PC-9 (cell line): Measurements from ENCODE around the gene LMAN1L. TPM values are rescaled to one million over a fixed set of nuclear protein-coding genes. Genes with fewer than 3 reads are reported as not detected.

Experiments
- BruUV-seq: library from RNA; stranded (reverse); fragments of 400-500 nt; replicated peaks from 2 replicates; lab custom pipeline; 2021; lab: Mats Ljungman, UMichigan
- CTCF ChIA-PET: fragments of 300-600 bp; sonication (Branson Sonifier 250); formaldehyde crosslinking; loops from one replicate; lab custom pipeline; 2022; ENCODE audit warnings: antibody characterized with exemption; lab: Charles Lee
- POLR2A ChIA-PET: fragments of 300-600 bp; sonication (Branson Sonifier 250); formaldehyde crosslinking; loops from one replicate; lab custom pipeline; 2022; ENCODE audit warnings: antibody characterized with exemption; ENCODE audit not compliant: unreplicated experiment; lab: Charles Lee
- DNase-seq, 2 experiments: peaks; one replicate each; pipeline versions ENCODE4 v3.0.0 to v3.0.0-alpha.2; 2015 to 2022; ENCODE audit warnings: mixed read lengths in 1 of 2
- H2AFZ ChIP-seq: fragments of 200-600 bp; sonication (generic); 2 replicates; pipeline ENCODE4 v1.8.1; 2017; ENCODE audit warnings: antibody characterized with exemption
- H3F3A ChIP-seq: fragments of 200-600 bp; sonication (generic); 2 replicates; pipeline ENCODE4 v1.8.1; 2017; ENCODE audit warnings: antibody characterized with exemption, mild to moderate bottlenecking, low read depth; ENCODE audit not compliant: insufficient read depth
- H3K27ac ChIP-seq: fragments of 200-600 bp; sonication (generic); 2 replicates; pipeline ENCODE4 v1.6.1; 2016; ENCODE audit warnings: mixed run types
- H3K27me3 ChIP-seq: fragments of 200-600 bp; sonication (generic); 2 replicates; pipeline ENCODE4 v1.6.1; 2016; ENCODE audit warnings: low read depth, mixed run types; ENCODE audit not compliant: insufficient read depth
- H3K36me3 ChIP-seq: fragments of 200-600 bp; sonication (generic); 2 replicates; pipeline ENCODE4 v1.6.1; 2016; ENCODE audit warnings: low read depth, mixed run types
- H3K4me1 ChIP-seq: fragments of 200-600 bp; sonication (generic); replicated peaks from 2 replicates; pipeline ENCODE4 v1.6.1; 2016; ENCODE audit warnings: mixed run types; ENCODE audit not compliant: insufficient read depth
- H3K4me2 ChIP-seq: fragments of 200-600 bp; sonication (generic); 2 replicates; pipeline ENCODE4 v1.6.1; 2017; ENCODE audit warnings: mixed run types
- H3K4me3 ChIP-seq: fragments of 200-600 bp; sonication (generic); 2 replicates; pipeline ENCODE4 v1.6.1; 2016; ENCODE audit warnings: mixed run types
- H3K79me2 ChIP-seq: fragments of 200-600 bp; sonication (generic); 2 replicates; pipeline ENCODE4 v1.6.1; 2017; ENCODE audit warnings: low read depth, mixed run types
- H3K9me2 ChIP-seq: fragments of 200-600 bp; sonication (generic); 2 replicates; pipeline ENCODE4 v1.8.1; 2017; ENCODE audit warnings: mild to moderate bottlenecking; ENCODE audit not compliant: insufficient read depth
- H3K9me3 ChIP-seq: fragments of 200-600 bp; sonication (generic); 2 replicates; pipeline ENCODE4 v1.8.1; 2016; ENCODE audit warnings: low read depth; ENCODE audit not compliant: insufficient read depth
- H4K20me1 ChIP-seq: fragments of 200-600 bp; sonication (generic); 2 replicates; pipeline ENCODE4 v1.8.1; 2017; ENCODE audit not compliant: insufficient read depth
- EZH2 ChIP-seq: fragments of 200-600 bp; sonication (generic); IDR thresholded peaks from 2 replicates; pipeline ENCODE4 v1.8.0; 2017; ENCODE audit warnings: antibody characterized with exemption, low read depth
- intact Hi-C: fragments of 100-400 bp; cut with micrococcal nuclease; formaldehyde crosslinking; loops from one replicate; pipeline ENCODE4 v1.10.0; 2022; ENCODE audit not compliant: unreplicated experiment
- total RNA-seq: library from RNA; stranded (reverse); gene quantifications from 2 replicates; pipeline ENCODE4 v1.2.3, GENCODE V29; 2021
- TF ChIP-seq, protein P1 (sequence below): fragments of 200-600 bp; sonication (generic); conservative IDR thresholded peaks from 2 replicates; pipeline ENCODE4 v1.6.1; 2017; ENCODE audit warnings: mixed run types, antibody characterized with exemption, mild to moderate bottlenecking, moderate library complexity

LMAN1L gene
- total RNA-seq, 1 experiment from 2014 or later: not detected

DNA sequence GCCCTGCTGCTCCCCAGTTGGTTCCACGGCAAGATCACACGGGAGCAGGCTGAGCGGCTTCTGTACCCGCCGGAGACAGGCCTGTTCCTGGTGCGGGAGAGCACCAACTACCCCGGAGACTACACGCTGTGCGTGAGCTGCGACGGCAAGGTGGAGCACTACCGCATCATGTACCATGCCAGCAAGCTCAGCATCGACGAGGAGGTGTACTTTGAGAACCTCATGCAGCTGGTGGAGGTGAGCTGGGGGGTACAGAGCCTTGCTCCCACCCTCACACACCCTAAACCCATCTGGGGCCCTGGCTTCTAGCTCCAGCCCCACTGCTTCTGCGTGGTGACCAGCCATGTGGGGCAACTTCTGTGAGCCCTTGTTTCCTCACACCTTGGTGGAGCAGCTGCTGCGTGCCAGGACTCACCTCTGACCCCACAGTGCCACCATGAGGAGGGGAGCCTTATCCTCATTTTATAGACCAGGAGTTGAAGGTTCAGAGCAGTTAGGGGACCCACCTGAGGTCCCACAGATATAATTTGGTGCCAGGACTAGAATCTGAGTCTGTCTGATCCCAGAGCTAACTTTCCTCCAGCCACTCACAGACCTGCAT lies 13.3 kb upstream of the LMAN1L start:
- Histone ChIP-seq H3K36me3 (no peaks in the 10 kb centered on the region), H3K27ac (no peak overlapping the region), H3K4me1 (0 out of 2 replicates have a peak, but pooled peaks cover 8% of the 10 kb centered on the region), H3K79me2 (no peaks in the 10 kb centered on the region), H3F3A (peaks cover 5% of the 10 kb centered on the region; the same call in 1 of the 2 replicates), H3K4me2 (no peak overlapping the region), H3K4me3 (no peak overlapping the region), H2AFZ (no peak overlapping the region), H3K27me3 (no peaks in the 10 kb centered on the region), H3K9me2 (no peaks in the 10 kb centered on the region), H3K9me3 (no peaks in the 10 kb centered on the region), H4K20me1 (peaks cover 13% of the 10 kb centered on the region)
- TF ChIP-seq, protein P1, sequence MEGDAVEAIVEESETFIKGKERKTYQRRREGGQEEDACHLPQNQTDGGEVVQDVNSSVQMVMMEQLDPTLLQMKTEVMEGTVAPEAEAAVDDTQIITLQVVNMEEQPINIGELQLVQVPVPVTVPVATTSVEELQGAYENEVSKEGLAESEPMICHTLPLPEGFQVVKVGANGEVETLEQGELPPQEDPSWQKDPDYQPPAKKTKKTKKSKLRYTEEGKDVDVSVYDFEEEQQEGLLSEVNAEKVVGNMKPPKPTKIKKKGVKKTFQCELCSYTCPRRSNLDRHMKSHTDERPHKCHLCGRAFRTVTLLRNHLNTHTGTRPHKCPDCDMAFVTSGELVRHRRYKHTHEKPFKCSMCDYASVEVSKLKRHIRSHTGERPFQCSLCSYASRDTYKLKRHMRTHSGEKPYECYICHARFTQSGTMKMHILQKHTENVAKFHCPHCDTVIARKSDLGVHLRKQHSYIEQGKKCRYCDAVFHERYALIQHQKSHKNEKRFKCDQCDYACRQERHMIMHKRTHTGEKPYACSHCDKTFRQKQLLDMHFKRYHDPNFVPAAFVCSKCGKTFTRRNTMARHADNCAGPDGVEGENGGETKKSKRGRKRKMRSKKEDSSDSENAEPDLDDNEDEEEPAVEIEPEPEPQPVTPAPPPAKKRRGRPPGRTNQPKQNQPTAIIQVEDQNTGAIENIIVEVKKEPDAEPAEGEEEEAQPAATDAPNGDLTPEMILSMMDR: no peak
- no peak for TF ChIP-seq EZH2
- ChIA-PET POLR2A (no interaction called here), CTCF (interaction anchor here (0.8 to 1.2 kb wide), 3 partner anchors 16 to 28 kb away, joined by 3 to 5 read pairs (median 3); no protein-coding TSS in a partner anchor)
- no TSS peak for BruUV-seq
- DNase-seq: no peak
- intact Hi-C loops: no loop called here

DNA sequence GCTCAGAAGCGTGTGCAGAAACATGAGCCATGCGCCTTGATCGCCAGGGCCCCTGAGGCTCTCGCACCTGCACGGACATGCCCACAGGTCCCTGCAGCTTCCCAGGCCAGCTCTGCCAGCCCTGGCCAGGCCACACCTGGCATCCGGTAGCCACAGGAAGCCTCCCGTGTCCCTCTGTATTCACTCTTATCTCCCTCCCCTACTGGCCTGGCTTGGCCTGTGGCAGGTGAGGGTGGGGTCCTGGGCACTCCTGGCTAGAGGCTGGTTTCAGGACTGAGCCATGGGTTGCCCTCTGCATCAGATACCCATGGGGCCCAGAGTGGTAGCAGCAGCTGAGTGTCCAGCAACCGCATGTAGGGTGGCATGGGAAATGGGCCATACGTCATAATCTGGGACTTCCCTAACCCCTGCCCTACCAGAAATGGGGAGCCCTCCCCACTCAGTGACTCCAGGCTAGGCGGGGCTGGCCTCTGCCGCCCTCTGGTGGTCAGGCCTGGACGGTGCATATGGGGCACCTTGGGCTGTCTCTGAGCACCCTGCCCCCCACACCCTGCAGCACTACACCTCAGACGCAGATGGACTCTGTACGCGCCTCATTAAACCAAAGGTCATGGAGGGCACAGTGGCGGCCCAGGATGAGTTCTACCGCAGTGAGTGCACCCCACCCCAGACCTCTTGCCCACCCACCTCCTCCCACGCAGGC lies 12.6 kb upstream of the LMAN1L start:
- peak; percentile 63 to 89 for DNase-seq
- Histone ChIP-seq H3K9me3 (no peaks in the 10 kb centered on the region), H3K27me3 (no peaks in the 10 kb centered on the region), H3K9me2 (no peaks in the 10 kb centered on the region), H2AFZ (no peak overlapping the region), H3K4me3 (no peak overlapping the region), H3F3A (peaks cover 5% of the 10 kb centered on the region; the same call in 1 of the 2 replicates), H3K79me2 (no peaks in the 10 kb centered on the region), H3K36me3 (no peaks in the 10 kb centered on the region), H3K4me2 (no peak overlapping the region), H4K20me1 (peaks cover 13% of the 10 kb centered on the region), H3K4me1 (0 out of 2 replicates have a peak, but pooled peaks cover 8% of the 10 kb centered on the region), H3K27ac (no peak overlapping the region)
- ChIA-PET CTCF (interaction anchor here (0.8 to 1.2 kb wide), 3 partner anchors 17 to 29 kb away, joined by 3 to 5 read pairs (median 3); no protein-coding TSS in a partner anchor), POLR2A (no interaction called here)
- no TSS peak for BruUV-seq
- intact Hi-C loops: loop anchor here (1.0 to 2.0 kb wide), 2 partner anchors 17 to 29 kb away; partner anchors contain the start of gene CSK
- TF ChIP-seq EZH2: no peak
- TF ChIP-seq, protein P1: peak; percentile 96

DNA sequence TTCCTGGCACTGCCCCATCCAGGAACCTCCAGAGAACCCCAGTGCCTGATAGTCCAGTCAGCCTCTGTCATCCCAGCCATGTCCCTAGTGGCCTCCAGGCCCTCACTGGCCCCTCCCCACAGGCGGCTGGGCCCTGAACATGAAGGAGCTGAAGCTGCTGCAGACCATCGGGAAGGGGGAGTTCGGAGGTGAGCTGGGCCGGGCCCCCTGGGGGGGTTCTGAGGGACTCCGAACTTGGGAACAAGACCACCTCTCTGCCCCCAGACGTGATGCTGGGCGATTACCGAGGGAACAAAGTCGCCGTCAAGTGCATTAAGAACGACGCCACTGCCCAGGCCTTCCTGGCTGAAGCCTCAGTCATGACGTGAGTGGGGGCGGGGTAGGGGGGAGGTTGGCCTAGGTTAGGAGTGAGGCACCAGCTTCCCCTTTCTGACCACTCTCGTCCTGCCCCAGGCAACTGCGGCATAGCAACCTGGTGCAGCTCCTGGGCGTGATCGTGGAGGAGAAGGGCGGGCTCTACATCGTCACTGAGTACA lies 12.0 kb upstream of the LMAN1L start:
- no peak for DNase-seq
- H3K9me3 ChIP-seq: no peaks in the 10 kb centered on the region
- H3K27me3 ChIP-seq: no peaks in the 10 kb centered on the region
- TF ChIP-seq EZH2: no peak
- TF ChIP-seq, protein P1: no peak
- H2AFZ ChIP-seq: no peak overlapping the region
- no peak overlapping the region for H3K4me2 ChIP-seq
- no peak overlapping the region for H3K27ac ChIP-seq
- H3F3A ChIP-seq: peaks cover 5% of the 10 kb centered on the region; the same call in 1 of the 2 replicates
- CTCF ChIA-PET: no interaction called here
- H3K9me2 ChIP-seq: no peaks in the 10 kb centered on the region
- intact Hi-C loops: loop anchor here (1.0 to 2.0 kb wide), 2 partner anchors 18 to 29 kb away; partner anchors contain the start of gene CSK
- H3K4me3 ChIP-seq: no peak overlapping the region
- no peaks in the 10 kb centered on the region for H3K36me3 ChIP-seq
- peaks cover 13% of the 10 kb centered on the region for H4K20me1 ChIP-seq
- BruUV-seq: no TSS peak
- H3K4me1 ChIP-seq: 0 out of 2 replicates have a peak, but pooled peaks cover 8% of the 10 kb centered on the region
- no peaks in the 10 kb centered on the region for H3K79me2 ChIP-seq
- POLR2A ChIA-PET: no interaction called here
